Measurements from ENCODE around the gene PRC1. TPM values are rescaled to one million over a fixed set of nuclear protein-coding genes. Genes with fewer than 3 reads are reported as not detected.

Gene PRC1
- total RNA-seq, 1 donor from 2014 or later, result 19.5 TPM

DNA sequence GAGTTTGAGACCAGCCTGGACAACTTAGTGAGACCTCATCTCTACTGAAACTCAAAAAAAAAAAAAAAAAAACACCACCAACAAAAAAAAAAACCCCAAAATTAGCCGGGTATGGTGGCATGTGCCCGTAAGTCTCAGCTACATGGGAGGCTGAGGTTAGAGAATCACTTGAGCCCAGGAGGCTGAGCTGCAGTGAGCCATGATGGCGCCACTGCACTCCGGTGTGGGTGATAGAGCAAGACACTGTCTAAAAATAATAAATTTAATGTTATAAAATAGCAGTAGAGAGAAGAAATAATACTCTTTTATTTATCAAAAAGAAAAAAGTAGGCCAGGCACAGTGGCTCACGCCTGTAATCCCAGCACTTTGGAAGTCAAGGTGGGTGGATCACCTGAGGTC lies 22.2 kb downstream of the PRC1 start:
- Mint-ChIP-seq H3K9me3 (ENCODE audit: unreplicated experiment) (no peaks in the 10 kb centered on the region), H3K36me3 (ENCODE audit: low read depth, unreplicated experiment) (peaks cover 4% of the 10 kb centered on the region), H3K27ac (ENCODE audit: unreplicated experiment) (no peak overlapping the region), H3K27me3 (ENCODE audit: unreplicated experiment) (peaks cover 4% of the 10 kb centered on the region), H3K4me1 (ENCODE audit: unreplicated experiment) (peaks cover 5% of the 10 kb centered on the region), H3K4me3 (ENCODE audit: unreplicated experiment) (no peak overlapping the region)
- no peak for DNase-seq (ENCODE audit: low spot score)
- TF ChIP-seq, protein P1, sequence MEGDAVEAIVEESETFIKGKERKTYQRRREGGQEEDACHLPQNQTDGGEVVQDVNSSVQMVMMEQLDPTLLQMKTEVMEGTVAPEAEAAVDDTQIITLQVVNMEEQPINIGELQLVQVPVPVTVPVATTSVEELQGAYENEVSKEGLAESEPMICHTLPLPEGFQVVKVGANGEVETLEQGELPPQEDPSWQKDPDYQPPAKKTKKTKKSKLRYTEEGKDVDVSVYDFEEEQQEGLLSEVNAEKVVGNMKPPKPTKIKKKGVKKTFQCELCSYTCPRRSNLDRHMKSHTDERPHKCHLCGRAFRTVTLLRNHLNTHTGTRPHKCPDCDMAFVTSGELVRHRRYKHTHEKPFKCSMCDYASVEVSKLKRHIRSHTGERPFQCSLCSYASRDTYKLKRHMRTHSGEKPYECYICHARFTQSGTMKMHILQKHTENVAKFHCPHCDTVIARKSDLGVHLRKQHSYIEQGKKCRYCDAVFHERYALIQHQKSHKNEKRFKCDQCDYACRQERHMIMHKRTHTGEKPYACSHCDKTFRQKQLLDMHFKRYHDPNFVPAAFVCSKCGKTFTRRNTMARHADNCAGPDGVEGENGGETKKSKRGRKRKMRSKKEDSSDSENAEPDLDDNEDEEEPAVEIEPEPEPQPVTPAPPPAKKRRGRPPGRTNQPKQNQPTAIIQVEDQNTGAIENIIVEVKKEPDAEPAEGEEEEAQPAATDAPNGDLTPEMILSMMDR (IDR thresholded peaks at IDR 0.05; ENCODE audit: unreplicated experiment), result no peak

DNA sequence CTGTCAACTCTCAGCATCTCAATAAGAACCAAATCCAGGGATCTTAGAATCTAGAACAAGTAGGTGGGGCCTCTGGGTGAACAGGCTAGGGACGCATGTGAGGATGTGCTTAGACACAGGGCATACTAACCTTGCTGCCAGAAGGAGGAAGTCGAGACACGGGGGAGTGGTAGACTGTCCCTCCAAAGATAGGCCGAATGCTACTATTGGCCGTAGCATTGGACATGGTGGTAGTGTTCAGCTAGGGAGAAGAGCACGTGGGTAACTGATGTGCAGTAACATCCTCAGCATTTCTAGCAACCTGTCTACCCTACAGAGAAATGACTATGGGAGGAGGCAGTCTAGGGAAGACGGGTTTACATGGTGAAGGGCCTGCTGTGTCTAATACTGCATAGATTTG lies 24.1 kb downstream of the PRC1 start:
- H3K4me1 Mint-ChIP-seq (ENCODE audit: unreplicated experiment), result peaks cover 5% of the 10 kb centered on the region
- peaks cover 4% of the 10 kb centered on the region for H3K36me3 Mint-ChIP-seq (ENCODE audit: low read depth, unreplicated experiment)
- TF ChIP-seq, protein P1 (IDR thresholded peaks at IDR 0.05; ENCODE audit: unreplicated experiment), result no peak
- H3K27me3 Mint-ChIP-seq (ENCODE audit: unreplicated experiment), result peaks cover 2% of the 10 kb centered on the region
- no peaks in the 10 kb centered on the region for H3K9me3 Mint-ChIP-seq (ENCODE audit: unreplicated experiment)
- no peak overlapping the region for H3K4me3 Mint-ChIP-seq (ENCODE audit: unreplicated experiment)
- no peak for DNase-seq (ENCODE audit: low spot score)
- H3K27ac Mint-ChIP-seq (ENCODE audit: unreplicated experiment), result no peak overlapping the region

DNA sequence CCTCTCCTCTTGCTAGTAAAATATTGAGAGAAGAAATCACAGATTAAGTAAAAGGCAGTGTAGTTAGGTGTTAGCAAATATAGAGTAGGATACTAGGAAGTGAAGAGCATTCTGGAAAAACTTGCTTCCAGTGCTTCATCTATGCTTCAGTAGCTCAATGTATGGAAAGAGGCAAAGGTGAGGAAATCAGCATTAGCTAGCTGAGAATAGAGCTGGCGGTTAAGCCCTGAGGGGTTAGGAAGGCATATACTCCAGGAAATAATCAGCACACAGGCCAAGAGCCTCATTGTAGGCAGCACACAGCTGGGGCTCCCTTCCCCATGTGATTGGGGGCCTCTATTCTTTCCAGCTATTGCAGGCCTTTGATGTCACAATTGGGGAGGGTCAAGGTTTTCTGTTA lies 25.9 kb downstream of the PRC1 start:
- Mint-ChIP-seq H3K4me3 (ENCODE audit: unreplicated experiment) (no peak overlapping the region), H3K27me3 (ENCODE audit: unreplicated experiment) (no peaks in the 10 kb centered on the region), H3K27ac (ENCODE audit: unreplicated experiment) (no peak overlapping the region), H3K4me1 (ENCODE audit: unreplicated experiment) (no peaks in the 10 kb centered on the region), H3K9me3 (ENCODE audit: unreplicated experiment) (no peaks in the 10 kb centered on the region), H3K36me3 (ENCODE audit: low read depth, unreplicated experiment) (peaks cover 2% of the 10 kb centered on the region)
- DNase-seq (ENCODE audit: low spot score), result no peak
- TF ChIP-seq, protein P1 (IDR thresholded peaks at IDR 0.05; ENCODE audit: unreplicated experiment), result no peak

DNA sequence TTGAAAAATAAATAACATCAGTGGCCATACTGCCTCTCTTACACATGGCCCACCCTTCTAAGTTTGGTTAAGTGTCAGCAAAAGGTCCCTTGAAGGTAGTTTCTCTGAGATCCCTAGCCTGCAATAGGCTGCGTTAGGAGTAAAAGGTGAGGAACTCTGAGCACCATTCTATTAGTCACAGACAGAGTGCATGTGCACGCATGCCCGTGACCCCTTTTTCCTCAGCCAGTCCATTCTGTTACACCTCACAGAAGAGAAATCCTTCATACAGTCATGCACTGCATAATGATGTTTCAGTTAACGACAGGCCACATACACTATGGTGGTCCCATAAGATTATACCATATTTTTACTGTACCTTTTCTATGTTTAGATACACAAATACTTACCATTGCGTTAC lies 27.1 kb downstream of the PRC1 start:
- Mint-ChIP-seq H3K4me3 (ENCODE audit: unreplicated experiment) (no peak overlapping the region), H3K4me1 (ENCODE audit: unreplicated experiment) (no peaks in the 10 kb centered on the region), H3K9me3 (ENCODE audit: unreplicated experiment) (no peaks in the 10 kb centered on the region), H3K27me3 (ENCODE audit: unreplicated experiment) (peaks cover under 1% of the 10 kb centered on the region), H3K27ac (ENCODE audit: unreplicated experiment) (no peak overlapping the region), H3K36me3 (ENCODE audit: low read depth, unreplicated experiment) (no peaks in the 10 kb centered on the region)
- no peak for DNase-seq (ENCODE audit: low spot score)
- TF ChIP-seq, protein P1 (IDR thresholded peaks at IDR 0.05; ENCODE audit: unreplicated experiment), result no peak

DNA sequence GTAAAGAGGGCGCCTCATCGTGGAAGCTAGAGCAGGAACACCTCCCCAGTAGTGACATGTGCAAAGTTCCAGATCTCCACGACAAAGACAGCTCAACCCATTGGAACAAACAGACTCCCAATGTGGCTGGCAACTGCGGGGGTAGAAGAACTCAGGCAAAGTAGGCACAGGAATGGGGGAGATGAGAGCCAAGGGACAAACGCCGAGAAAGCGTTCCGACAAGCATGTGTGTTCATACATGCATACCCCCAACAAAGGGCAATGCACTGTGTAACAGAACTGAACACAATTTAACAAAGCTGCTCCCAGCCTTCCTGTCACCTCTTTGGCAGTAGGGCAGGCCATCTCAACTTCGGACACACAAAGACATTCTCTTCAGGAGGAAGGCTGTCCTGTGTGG lies 28.1 kb downstream of the PRC1 start:
- no peak for DNase-seq (ENCODE audit: low spot score)
- TF ChIP-seq, protein P1 (IDR thresholded peaks at IDR 0.05; ENCODE audit: unreplicated experiment), result no peak
- peaks cover 4% of the 10 kb centered on the region for H3K27me3 Mint-ChIP-seq (ENCODE audit: unreplicated experiment)
- H3K4me3 Mint-ChIP-seq (ENCODE audit: unreplicated experiment), result no peak overlapping the region
- no peaks in the 10 kb centered on the region for H3K4me1 Mint-ChIP-seq (ENCODE audit: unreplicated experiment)
- H3K27ac Mint-ChIP-seq (ENCODE audit: unreplicated experiment), result no peak overlapping the region
- H3K9me3 Mint-ChIP-seq (ENCODE audit: unreplicated experiment), result no peaks in the 10 kb centered on the region
- peaks cover 1% of the 10 kb centered on the region for H3K36me3 Mint-ChIP-seq (ENCODE audit: low read depth, unreplicated experiment)
